Fibroblast of villous mesenchyme (primary cell): ENCODE data around the gene THSD4. TPM values are rescaled to one million over a fixed set of nuclear protein-coding genes. Genes with fewer than 3 reads are reported as not detected.

Experiments used
- DNase-seq: peaks from one replicate; pipeline ENCODE4 v3.0.0-alpha.2; 2010; ENCODE audit warnings: low read depth
- H3K4me3 ChIP-seq: 2 replicates; pipeline ENCODE4 v1.5.1; 2011; ENCODE audit warnings: low read depth, mild to moderate bottlenecking, low read length
- total RNA-seq: library from RNA; depleted of rRNA; stranded (reverse); fragments of >200 nt; gene quantifications from 2 replicates; pipeline ENCODE4 v1.2.3, GENCODE V29; 2012
- TF ChIP-seq, protein P1 (sequence below): IDR thresholded peaks from 2 replicates; pipeline ENCODE4 v1.5.1; 2012; ENCODE audit warnings: low read depth, mild to moderate bottlenecking, low read length; ENCODE audit not compliant: insufficient read depth

THSD4 gene
- total RNA-seq, 1 donor: 76.4 TPM

DNA sequence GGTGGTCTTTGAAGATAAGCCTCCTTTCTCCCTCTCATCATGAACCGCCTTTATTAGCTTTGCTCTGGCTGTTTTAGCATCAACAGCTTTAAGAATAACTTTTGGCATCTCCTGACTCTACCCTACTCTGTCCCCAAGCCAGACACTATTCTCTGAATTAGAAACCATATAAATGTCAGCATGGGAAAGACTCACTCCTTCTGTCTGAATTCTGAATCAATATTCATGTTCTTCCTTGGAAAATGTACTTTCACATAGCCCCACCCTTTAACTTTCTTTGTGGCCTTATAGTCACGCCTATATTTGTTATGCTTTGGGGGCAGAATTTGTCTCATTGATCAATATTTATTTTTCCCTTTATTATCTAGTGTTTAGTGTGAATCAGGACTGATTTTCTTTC, 563.3 kb downstream of the THSD4 start:
- no peak overlapping the region for H3K4me3 ChIP-seq
- TF ChIP-seq, protein P1, sequence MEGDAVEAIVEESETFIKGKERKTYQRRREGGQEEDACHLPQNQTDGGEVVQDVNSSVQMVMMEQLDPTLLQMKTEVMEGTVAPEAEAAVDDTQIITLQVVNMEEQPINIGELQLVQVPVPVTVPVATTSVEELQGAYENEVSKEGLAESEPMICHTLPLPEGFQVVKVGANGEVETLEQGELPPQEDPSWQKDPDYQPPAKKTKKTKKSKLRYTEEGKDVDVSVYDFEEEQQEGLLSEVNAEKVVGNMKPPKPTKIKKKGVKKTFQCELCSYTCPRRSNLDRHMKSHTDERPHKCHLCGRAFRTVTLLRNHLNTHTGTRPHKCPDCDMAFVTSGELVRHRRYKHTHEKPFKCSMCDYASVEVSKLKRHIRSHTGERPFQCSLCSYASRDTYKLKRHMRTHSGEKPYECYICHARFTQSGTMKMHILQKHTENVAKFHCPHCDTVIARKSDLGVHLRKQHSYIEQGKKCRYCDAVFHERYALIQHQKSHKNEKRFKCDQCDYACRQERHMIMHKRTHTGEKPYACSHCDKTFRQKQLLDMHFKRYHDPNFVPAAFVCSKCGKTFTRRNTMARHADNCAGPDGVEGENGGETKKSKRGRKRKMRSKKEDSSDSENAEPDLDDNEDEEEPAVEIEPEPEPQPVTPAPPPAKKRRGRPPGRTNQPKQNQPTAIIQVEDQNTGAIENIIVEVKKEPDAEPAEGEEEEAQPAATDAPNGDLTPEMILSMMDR: no peak
- DNase-seq: no peak

DNA sequence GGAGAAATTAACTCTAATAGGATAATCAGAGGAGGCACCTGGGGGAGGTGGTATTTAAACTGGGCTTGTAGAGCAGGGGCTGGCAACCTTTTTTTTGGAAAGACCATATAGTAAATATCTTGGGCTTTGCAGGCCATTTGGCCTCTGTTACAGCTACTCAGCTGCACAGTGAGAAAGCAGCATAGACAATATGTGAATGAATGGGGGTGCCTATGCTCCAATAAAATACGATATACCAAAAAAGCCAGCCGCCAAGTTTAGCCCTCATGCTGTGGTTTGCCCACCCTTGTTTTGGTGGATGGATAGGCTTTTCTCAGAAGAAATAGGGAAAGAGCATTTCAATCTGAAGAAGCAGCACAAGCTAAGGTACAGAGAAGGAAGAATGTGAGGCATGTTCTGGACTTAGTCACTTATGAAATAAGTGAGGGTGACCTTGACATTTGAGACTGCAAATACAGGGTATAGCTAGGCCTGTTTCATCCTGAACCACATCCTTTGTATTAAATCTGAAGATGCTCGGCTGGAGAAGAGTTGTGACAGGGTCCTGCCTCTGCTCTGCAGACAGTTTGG, 564.0 kb downstream of the THSD4 start:
- DNase-seq: no peak
- H3K4me3 ChIP-seq: no peak overlapping the region
- TF ChIP-seq, protein P1: no peak

DNA sequence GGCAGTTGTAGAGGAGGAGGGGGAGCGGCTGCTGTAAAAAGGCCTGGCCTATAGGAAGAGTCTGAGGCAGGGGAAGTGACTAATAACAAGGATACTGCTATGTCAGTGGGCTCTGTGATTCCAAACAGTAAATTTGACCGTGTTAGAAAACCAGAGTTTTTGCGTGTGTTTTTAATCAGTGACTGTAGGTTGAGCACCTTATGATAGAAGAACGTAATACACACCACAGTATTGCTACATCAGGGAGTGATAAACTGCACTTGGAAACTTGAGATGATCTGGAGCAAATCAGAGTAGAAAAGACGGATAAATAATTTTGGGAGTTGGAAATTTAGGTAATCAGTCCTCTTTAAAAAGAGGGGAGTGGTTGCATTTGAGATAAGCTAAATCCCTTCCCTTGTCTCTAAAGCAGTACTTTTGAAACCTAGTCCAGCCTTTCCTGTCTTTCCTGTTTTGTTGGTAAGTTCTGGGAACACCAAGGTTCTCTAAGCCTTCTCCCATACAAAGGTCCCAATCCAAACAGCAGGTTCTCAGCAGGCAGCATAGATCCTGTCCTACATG, 564.6 kb downstream of the THSD4 start:
- peak; percentile 91 for DNase-seq
- no peak overlapping the region for H3K4me3 ChIP-seq
- TF ChIP-seq, protein P1: no peak

DNA sequence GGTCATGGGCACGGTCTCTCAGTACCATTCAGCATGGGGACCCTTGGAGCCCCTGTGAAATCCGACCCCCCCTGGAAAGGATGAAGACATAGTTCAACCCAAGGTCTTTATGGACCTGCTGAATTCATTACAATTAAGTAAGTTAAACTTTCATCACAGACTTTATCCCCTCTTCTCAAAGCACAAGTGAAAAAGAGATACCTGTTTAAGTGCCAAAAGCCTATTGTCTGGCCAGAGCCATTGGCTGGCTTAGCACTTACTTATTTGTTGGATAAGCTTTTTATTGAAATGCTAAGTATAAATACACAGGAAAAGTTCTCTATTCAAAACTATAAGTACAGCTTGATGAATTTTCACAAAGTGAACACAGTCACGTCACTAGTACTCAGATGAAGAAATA, 566.7 kb downstream of the THSD4 start:
- H3K4me3 ChIP-seq: no peak overlapping the region
- no peak for DNase-seq
- TF ChIP-seq, protein P1: no peak

DNA sequence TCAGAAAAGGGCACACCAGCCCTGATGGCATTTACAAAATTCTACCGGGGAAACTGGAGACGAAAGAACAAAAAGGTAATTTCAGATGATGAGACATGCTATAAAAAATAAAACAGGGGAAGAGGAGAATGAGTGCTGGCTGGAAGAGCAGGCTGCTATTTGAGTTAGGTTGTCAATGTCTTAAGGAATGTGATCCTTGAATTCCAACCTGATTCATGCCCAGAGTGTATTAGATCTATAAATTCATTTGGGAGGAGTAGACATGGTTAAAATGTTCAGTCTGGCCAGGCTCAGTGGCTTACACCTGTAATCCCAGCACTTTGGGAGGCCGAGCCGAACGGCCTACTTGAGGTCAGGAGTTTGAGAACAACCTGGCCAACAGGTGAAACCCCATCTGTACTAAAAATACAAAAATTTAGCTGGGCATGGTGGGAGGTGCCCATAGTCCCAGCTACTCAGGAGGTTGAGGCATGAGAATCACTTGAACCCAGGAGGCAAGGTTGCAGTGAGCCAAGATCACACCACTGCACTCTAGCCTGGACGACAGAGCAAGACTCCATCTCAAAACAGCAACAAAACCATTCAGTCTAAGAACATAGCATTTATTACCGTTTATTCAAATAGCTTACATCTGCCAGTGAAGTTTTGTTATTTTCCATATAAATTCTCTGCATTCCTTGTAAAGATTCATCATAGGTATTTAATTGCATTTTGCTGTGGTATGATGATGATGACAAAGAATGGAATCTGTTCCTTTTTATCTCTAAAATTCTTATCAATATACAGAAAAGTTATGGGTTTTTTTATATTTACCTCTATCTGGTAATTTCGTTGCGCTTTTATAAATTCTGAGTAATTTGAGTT, 568.4 kb downstream of the THSD4 start:
- DNase-seq: peak; percentile 55

GRCh38 chr15:71685420-71685993, 570.2 kb downstream of the THSD4 start:
- no peak overlapping the region for H3K4me3 ChIP-seq
- TF ChIP-seq, protein P1: no peak
- DNase-seq: peak; percentile 42

More for the DNA sequence above, 568.4 kb downstream of the THSD4 start:
- TF ChIP-seq, protein P1: no peak
- H3K4me3 ChIP-seq: no peak overlapping the region
